Mesothelial cell of epicardium (in vitro differentiated cells): ENCODE data around the gene ACBD5. TPM values are rescaled to one million over a fixed set of nuclear protein-coding genes. Genes with fewer than 3 reads are reported as not detected.

Source experiments
- DNase-seq, 2 experiments: peaks; one replicate each; pipeline ENCODE4 v3.0.0; 2021; ENCODE audit warnings: low spot score in 2 of 2; ENCODE audit not compliant: unreplicated experiment in 2 of 2
- H3K27ac Mint-ChIP-seq: 2 replicates; pipeline ENCODE4 v1.8.0; 2021; ENCODE audit warnings: mixed read lengths
- H3K27me3 Mint-ChIP-seq: 2 replicates; pipeline ENCODE4 v1.8.0; 2021; ENCODE audit warnings: low read depth, mixed read lengths
- H3K36me3 Mint-ChIP-seq: 2 replicates; pipeline ENCODE4 v1.8.0; 2021; ENCODE audit warnings: mixed read lengths
- H3K4me1 Mint-ChIP-seq: 2 replicates; pipeline ENCODE4 v1.8.0; 2021; ENCODE audit warnings: mixed read lengths
- H3K4me3 Mint-ChIP-seq: 2 replicates; pipeline ENCODE4 v1.8.0; 2021; ENCODE audit warnings: mild to moderate bottlenecking, moderate library complexity, mixed read lengths
- H3K9me3 Mint-ChIP-seq: 2 replicates; pipeline ENCODE4 v1.8.0; 2021; ENCODE audit warnings: mixed read lengths
- CTCF ChIP-seq: fragments of 200-600 bp; sonication (generic); IDR thresholded peaks from one replicate; pipeline ENCODE4 v1.5.0; 2021; ENCODE audit warnings: antibody characterized with exemption; ENCODE audit not compliant: unreplicated experiment
- total RNA-seq: library from RNA; stranded (reverse); gene quantifications from 3 replicates; pipeline ENCODE4 v1.2.1, GENCODE V29; 2021

The ACBD5 gene
- total RNA-seq, 1 donor from 2014 or later, result 21.2 TPM

- Mint-ChIP-seq H3K27me3 (no peaks in the 10 kb centered on the region), H3K9me3 (no peaks in the 10 kb centered on the region), H3K4me1 (peaks cover 12% of the 10 kb centered on the region), H3K36me3 (peaks cover 12% of the 10 kb centered on the region), H3K4me3 (no peak overlapping the region), H3K27ac (no peak overlapping the region)
- no peak for DNase-seq
- no peak for TF ChIP-seq CTCF
Observed at GRCh38 chr10:27235706-27236105, 4.9 kb downstream of the ACBD5 start.

GRCh38 chr10:27230022-27230421, 10.6 kb downstream of the ACBD5 start:
- H3K27ac Mint-ChIP-seq, result no peak overlapping the region
- peaks cover 16% of the 10 kb centered on the region for H3K36me3 Mint-ChIP-seq
- DNase-seq, result no peak
- no peaks in the 10 kb centered on the region for H3K9me3 Mint-ChIP-seq
- no peaks in the 10 kb centered on the region for H3K27me3 Mint-ChIP-seq
- TF ChIP-seq CTCF, result no peak
- H3K4me1 Mint-ChIP-seq, result peaks cover 2% of the 10 kb centered on the region
- H3K4me3 Mint-ChIP-seq, result no peak overlapping the region

- TF ChIP-seq CTCF, result no peak
- H3K9me3 Mint-ChIP-seq, result no peaks in the 10 kb centered on the region
- no peak overlapping the region for H3K27ac Mint-ChIP-seq
- H3K27me3 Mint-ChIP-seq, result no peaks in the 10 kb centered on the region
- no peak for DNase-seq
- H3K36me3 Mint-ChIP-seq, result peaks cover 10% of the 10 kb centered on the region
- H3K4me1 Mint-ChIP-seq, result no peaks in the 10 kb centered on the region
- no peak overlapping the region for H3K4me3 Mint-ChIP-seq
Observed at GRCh38 chr10:27225642-27226257, 14.8 kb downstream of the ACBD5 start.

- peaks cover 5% of the 10 kb centered on the region for H3K36me3 Mint-ChIP-seq
- no peak overlapping the region for H3K4me3 Mint-ChIP-seq
- no peaks in the 10 kb centered on the region for H3K27me3 Mint-ChIP-seq
- no peak for TF ChIP-seq CTCF
- H3K27ac Mint-ChIP-seq, result no peak overlapping the region
- DNase-seq, result no peak
- no peaks in the 10 kb centered on the region for H3K9me3 Mint-ChIP-seq
- H3K4me1 Mint-ChIP-seq, result no peaks in the 10 kb centered on the region
Observed at GRCh38 chr10:27225011-27225590, 15.5 kb downstream of the ACBD5 start.

- no peak for DNase-seq
- no peaks in the 10 kb centered on the region for H3K9me3 Mint-ChIP-seq
Observed at GRCh38 chr10:27223964-27224363, 16.6 kb downstream of the ACBD5 start.

More at GRCh38 chr10:27223964-27224363, 16.6 kb downstream of the ACBD5 start:
- Mint-ChIP-seq H3K27ac (no peak overlapping the region), H3K4me3 (no peak overlapping the region), H3K36me3 (peaks cover 11% of the 10 kb centered on the region), H3K4me1 (no peaks in the 10 kb centered on the region), H3K27me3 (no peaks in the 10 kb centered on the region)
- TF ChIP-seq CTCF, result peak; percentile 70
